ENCODE results near the gene ZNF12.

ZNF12 gene

DNA sequence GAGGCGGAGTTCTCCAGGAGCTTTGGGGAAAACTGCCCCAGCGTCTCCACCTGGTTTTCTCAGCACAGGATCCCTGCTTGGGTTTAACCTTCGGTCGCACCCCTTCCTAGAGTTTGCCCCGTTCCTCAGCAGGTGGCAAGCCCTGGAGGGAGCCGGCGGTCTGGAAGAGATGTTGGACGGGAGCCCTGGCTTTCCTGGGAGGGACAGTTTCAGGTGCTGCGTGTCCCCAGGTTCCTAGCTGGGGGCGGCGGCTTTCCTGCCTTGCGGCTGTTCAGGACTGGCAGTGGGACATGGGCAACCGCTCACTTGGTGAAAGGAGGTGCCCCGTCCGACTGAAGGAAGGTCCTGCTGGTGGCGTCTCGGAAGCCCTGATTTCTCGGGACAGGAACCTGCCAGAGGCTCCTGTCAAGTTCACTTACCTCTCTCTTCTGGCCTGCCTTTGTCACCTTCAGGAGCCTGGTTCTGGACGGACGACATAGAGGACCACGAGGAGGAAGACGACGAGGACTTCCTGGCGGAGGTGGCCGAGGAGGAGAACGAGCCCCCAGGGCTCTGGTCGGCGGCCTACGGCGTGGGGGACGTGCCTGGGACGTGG is 54.8 kb downstream of the ZNF12 start:
- WGBS (ENCODE audit: extremely low coverage, insufficient coverage, low lambda C conversion rate): no CpG with 5 or more reads among the region's 32 CpGs
- no peak overlapping the region for H4K8ac ChIP-seq (ENCODE audit: low read depth, low read length)
- H3K9ac ChIP-seq (ENCODE audit: low read length): no peak overlapping the region
- H3K79me2 ChIP-seq (ENCODE audit: control insufficient read depth, insufficient read depth, low read length): no peaks in the 10 kb centered on the region
- no peak overlapping the region for H3K4me2 ChIP-seq (ENCODE audit: low read length)
- peaks cover 4% of the 10 kb centered on the region for H3K36me3 ChIP-seq (ENCODE audit: control insufficient read depth, insufficient read depth, low read length)
- H3K56ac ChIP-seq (ENCODE audit: low read length): no peak overlapping the region
- no peak overlapping the region for H4K5ac ChIP-seq (ENCODE audit: low read length)
- no peak overlapping the region for H3K27ac ChIP-seq (ENCODE audit: low read depth, low read length)
- H2BK5ac ChIP-seq (ENCODE audit: low read length): no peak overlapping the region
- H3K4me3 ChIP-seq (ENCODE audit: low read length): no peak overlapping the region
- H3K18ac ChIP-seq (ENCODE audit: low read length): no peak overlapping the region
- H3K23ac ChIP-seq (ENCODE audit: low read length): no peak overlapping the region
- no peak overlapping the region for H2BK15ac ChIP-seq (replicated peaks; ENCODE audit: low read depth)
- H3K4ac ChIP-seq (ENCODE audit: low read depth, low read length): no peak overlapping the region
- DNase-seq: no peak
- no peak overlapping the region for H2BK120ac ChIP-seq (ENCODE audit: low read depth, low read length)
- H3K27me3 ChIP-seq (ENCODE audit: insufficient read depth, low read length, poor library complexity): no peaks in the 10 kb centered on the region
- no peaks in the 10 kb centered on the region for H3K4me1 ChIP-seq (ENCODE audit: control insufficient read depth, low read depth, low read length)
- no peaks in the 10 kb centered on the region for H3K79me1 ChIP-seq (ENCODE audit: low read length)
- H2AK5ac ChIP-seq (ENCODE audit: low read length): no peak overlapping the region

DNA sequence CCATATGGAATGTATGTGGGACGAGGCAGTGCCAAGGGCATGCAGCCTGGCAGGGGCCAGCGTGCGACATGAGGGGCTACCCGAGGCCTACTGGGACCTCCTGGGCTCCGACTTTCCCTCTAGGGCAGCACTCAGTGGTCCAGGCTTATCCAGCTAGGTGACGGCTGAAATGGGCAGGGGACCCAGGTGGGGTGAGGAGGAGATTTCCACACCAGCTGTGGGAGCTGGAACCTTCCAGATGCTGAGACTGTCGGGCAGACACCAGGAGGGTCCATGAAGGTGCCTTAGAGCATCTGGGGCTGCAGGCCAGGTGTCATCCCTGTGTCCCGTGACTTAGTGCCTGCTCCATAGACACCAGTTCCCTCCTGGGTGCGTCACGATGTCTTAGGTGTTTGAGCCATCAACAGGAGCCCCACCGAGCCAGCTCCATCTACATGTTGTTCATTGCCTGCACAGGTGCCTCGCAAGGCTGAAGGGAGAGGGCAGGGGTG is 56.2 kb downstream of the ZNF12 start:
- H2BK15ac ChIP-seq (replicated peaks; ENCODE audit: low read depth): no peak overlapping the region
- H3K4ac ChIP-seq (ENCODE audit: low read depth, low read length): no peak overlapping the region
- no peak overlapping the region for H4K8ac ChIP-seq (ENCODE audit: low read depth, low read length)
- H3K4me2 ChIP-seq (ENCODE audit: low read length): no peak overlapping the region
- H3K27me3 ChIP-seq (ENCODE audit: insufficient read depth, low read length, poor library complexity): no peaks in the 10 kb centered on the region
- no peak overlapping the region for H2BK5ac ChIP-seq (ENCODE audit: low read length)
- no peak for DNase-seq
- H3K4me1 ChIP-seq (ENCODE audit: control insufficient read depth, low read depth, low read length): no peaks in the 10 kb centered on the region
- no peak overlapping the region for H4K5ac ChIP-seq (ENCODE audit: low read length)
- no peak overlapping the region for H2AK5ac ChIP-seq (ENCODE audit: low read length)
- no peak overlapping the region for H3K27ac ChIP-seq (ENCODE audit: low read depth, low read length)
- H3K36me3 ChIP-seq (ENCODE audit: control insufficient read depth, insufficient read depth, low read length): peaks cover 4% of the 10 kb centered on the region
- no peaks in the 10 kb centered on the region for H3K79me1 ChIP-seq (ENCODE audit: low read length)
- no peak overlapping the region for H3K18ac ChIP-seq (ENCODE audit: low read length)
- no peak overlapping the region for H3K9ac ChIP-seq (ENCODE audit: low read length)
- H3K23ac ChIP-seq (ENCODE audit: low read length): no peak overlapping the region
- no peaks in the 10 kb centered on the region for H3K79me2 ChIP-seq (ENCODE audit: control insufficient read depth, insufficient read depth, low read length)
- WGBS (ENCODE audit: extremely low coverage, insufficient coverage, low lambda C conversion rate): no CpG with 5 or more reads among the region's 12 CpGs
- no peak overlapping the region for H2BK120ac ChIP-seq (ENCODE audit: low read depth, low read length)
- no peak overlapping the region for H3K4me3 ChIP-seq (ENCODE audit: low read length)
- H3K56ac ChIP-seq (ENCODE audit: low read length): no peak overlapping the region

DNA sequence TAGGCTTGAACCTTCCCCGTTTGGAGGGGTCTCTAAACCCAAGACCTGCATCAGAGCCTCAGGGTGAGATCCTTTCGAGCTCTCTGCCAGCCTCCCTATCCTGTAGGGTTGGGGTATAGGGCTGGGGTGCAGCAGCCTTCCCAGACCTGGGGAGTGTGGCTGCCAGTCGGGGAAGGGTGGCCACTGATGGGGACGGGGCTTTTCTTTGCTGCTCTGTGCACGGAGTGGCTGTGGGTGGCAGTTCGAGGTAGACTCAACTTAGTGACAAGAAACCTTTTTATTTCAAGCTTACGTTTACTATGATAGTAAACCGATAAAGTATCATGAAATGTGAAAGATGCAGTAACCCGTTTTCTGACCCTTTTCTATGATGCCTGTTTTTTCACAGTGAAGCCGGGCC is 56.7 kb downstream of the ZNF12 start:
- Histone ChIP-seq H3K23ac (ENCODE audit: low read length) (no peak overlapping the region), H3K9ac (ENCODE audit: low read length) (no peak overlapping the region), H4K5ac (ENCODE audit: low read length) (no peak overlapping the region), H2AK5ac (ENCODE audit: low read length) (no peak overlapping the region), H2BK5ac (ENCODE audit: low read length) (no peak overlapping the region), H3K36me3 (ENCODE audit: control insufficient read depth, insufficient read depth, low read length) (peaks cover 4% of the 10 kb centered on the region), H2BK120ac (ENCODE audit: low read depth, low read length) (no peak overlapping the region), H3K4ac (ENCODE audit: low read depth, low read length) (no peak overlapping the region), H3K18ac (ENCODE audit: low read length) (no peak overlapping the region), H3K27me3 (ENCODE audit: insufficient read depth, low read length, poor library complexity) (no peaks in the 10 kb centered on the region), H3K27ac (ENCODE audit: low read depth, low read length) (no peak overlapping the region), H3K4me2 (ENCODE audit: low read length) (no peak overlapping the region), H4K8ac (ENCODE audit: low read depth, low read length) (no peak overlapping the region), H3K79me1 (ENCODE audit: low read length) (no peaks in the 10 kb centered on the region), H3K4me3 (ENCODE audit: low read length) (no peak overlapping the region), H3K56ac (ENCODE audit: low read length) (no peak overlapping the region), H3K4me1 (ENCODE audit: control insufficient read depth, low read depth, low read length) (no peaks in the 10 kb centered on the region), H2BK15ac (replicated peaks; ENCODE audit: low read depth) (no peak overlapping the region), H3K79me2 (ENCODE audit: control insufficient read depth, insufficient read depth, low read length) (no peaks in the 10 kb centered on the region)
- DNase-seq: no peak
- WGBS (ENCODE audit: extremely low coverage, insufficient coverage, low lambda C conversion rate): no CpG with 5 or more reads among the region's 10 CpGs

DNA sequence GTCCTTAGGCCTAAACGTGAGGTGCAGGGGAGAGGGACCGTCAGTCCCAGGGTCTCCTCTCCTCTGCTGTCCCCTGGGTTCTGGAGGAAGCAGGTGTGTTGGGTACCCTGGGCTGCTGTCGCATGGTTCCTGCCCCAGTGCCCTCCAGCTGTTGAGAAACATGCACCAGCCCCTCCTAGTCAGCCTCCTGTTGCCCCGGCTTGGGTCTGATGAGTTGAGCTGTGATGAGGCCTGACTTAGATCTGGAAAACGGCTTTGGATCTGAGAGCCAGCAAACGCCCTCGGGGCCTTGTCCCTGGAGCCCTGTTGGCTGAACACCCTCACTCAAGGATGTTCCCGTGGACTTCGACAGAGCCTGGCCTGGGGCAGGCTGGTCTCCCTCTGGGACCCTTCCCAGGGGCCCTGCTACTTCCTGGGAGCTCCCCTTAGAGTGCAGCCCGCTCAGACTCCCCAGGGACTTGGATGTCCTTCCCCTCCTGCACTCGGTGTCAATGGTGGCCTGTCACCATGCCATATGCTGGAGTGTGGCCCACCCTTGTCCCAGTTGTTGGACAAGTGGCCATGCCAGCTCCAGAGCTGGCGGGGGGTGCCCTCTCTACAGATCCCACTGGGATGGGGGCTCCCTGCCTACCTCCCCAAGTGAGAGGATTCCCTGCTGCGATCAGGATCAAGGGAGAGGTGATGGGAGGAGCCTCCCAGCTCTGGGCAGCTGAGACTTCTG is 57.3 kb downstream of the ZNF12 start:
- H2BK5ac ChIP-seq (ENCODE audit: low read length): no peak overlapping the region
- H3K4me2 ChIP-seq (ENCODE audit: low read length): no peak overlapping the region
- no peak overlapping the region for H3K56ac ChIP-seq (ENCODE audit: low read length)
- H3K36me3 ChIP-seq (ENCODE audit: control insufficient read depth, insufficient read depth, low read length): peaks cover 4% of the 10 kb centered on the region
- H3K18ac ChIP-seq (ENCODE audit: low read length): no peak overlapping the region
- H3K27ac ChIP-seq (ENCODE audit: low read depth, low read length): no peak overlapping the region
- DNase-seq: no peak
- H2AK5ac ChIP-seq (ENCODE audit: low read length): no peak overlapping the region
- no peaks in the 10 kb centered on the region for H3K79me1 ChIP-seq (ENCODE audit: low read length)
- H3K9ac ChIP-seq (ENCODE audit: low read length): no peak overlapping the region
- no peaks in the 10 kb centered on the region for H3K4me1 ChIP-seq (ENCODE audit: control insufficient read depth, low read depth, low read length)
- H2BK120ac ChIP-seq (ENCODE audit: low read depth, low read length): no peak overlapping the region
- H3K4ac ChIP-seq (ENCODE audit: low read depth, low read length): no peak overlapping the region
- no peak overlapping the region for H3K23ac ChIP-seq (ENCODE audit: low read length)
- H3K4me3 ChIP-seq (ENCODE audit: low read length): no peak overlapping the region
- no peak overlapping the region for H4K8ac ChIP-seq (ENCODE audit: low read depth, low read length)
- WGBS (ENCODE audit: extremely low coverage, insufficient coverage, low lambda C conversion rate): no CpG with 5 or more reads among the region's 13 CpGs
- no peaks in the 10 kb centered on the region for H3K79me2 ChIP-seq (ENCODE audit: control insufficient read depth, insufficient read depth, low read length)
- no peaks in the 10 kb centered on the region for H3K27me3 ChIP-seq (ENCODE audit: insufficient read depth, low read length, poor library complexity)
- H2BK15ac ChIP-seq (replicated peaks; ENCODE audit: low read depth): no peak overlapping the region
- no peak overlapping the region for H4K5ac ChIP-seq (ENCODE audit: low read length)

DNA sequence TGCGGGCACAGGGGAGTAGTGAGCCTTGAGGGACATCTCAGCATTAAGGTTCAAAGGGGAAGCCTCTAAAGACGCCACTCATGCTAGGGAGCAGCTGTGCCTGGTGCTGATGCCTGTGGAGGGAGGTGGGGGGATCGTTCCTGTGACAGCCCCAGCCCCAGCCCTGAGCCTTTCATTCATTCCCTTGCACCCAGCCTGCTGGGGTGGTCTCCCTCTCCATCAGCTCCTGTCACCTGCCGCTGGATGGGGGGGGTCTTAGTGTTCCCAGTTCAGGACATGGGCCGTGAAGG is 58.0 kb downstream of the ZNF12 start:
- H4K5ac ChIP-seq (ENCODE audit: low read length): no peak overlapping the region
- no peaks in the 10 kb centered on the region for H3K79me1 ChIP-seq (ENCODE audit: low read length)
- H3K56ac ChIP-seq (ENCODE audit: low read length): no peak overlapping the region
- no peak overlapping the region for H3K4me3 ChIP-seq (ENCODE audit: low read length)
- no CpG with 5 or more reads among the region's 5 CpGs for WGBS (ENCODE audit: extremely low coverage, insufficient coverage, low lambda C conversion rate)
- H3K36me3 ChIP-seq (ENCODE audit: control insufficient read depth, insufficient read depth, low read length): peaks cover 4% of the 10 kb centered on the region
- no peak overlapping the region for H2BK120ac ChIP-seq (ENCODE audit: low read depth, low read length)
- H3K18ac ChIP-seq (ENCODE audit: low read length): no peak overlapping the region
- no peak overlapping the region for H2BK15ac ChIP-seq (replicated peaks; ENCODE audit: low read depth)
- H2BK5ac ChIP-seq (ENCODE audit: low read length): no peak overlapping the region
- H3K27ac ChIP-seq (ENCODE audit: low read depth, low read length): no peak overlapping the region
- no peaks in the 10 kb centered on the region for H3K27me3 ChIP-seq (ENCODE audit: insufficient read depth, low read length, poor library complexity)
- no peak overlapping the region for H3K23ac ChIP-seq (ENCODE audit: low read length)
- DNase-seq: no peak
- H4K8ac ChIP-seq (ENCODE audit: low read depth, low read length): no peak overlapping the region
- H2AK5ac ChIP-seq (ENCODE audit: low read length): no peak overlapping the region
- no peaks in the 10 kb centered on the region for H3K79me2 ChIP-seq (ENCODE audit: control insufficient read depth, insufficient read depth, low read length)
- no peak overlapping the region for H3K4me2 ChIP-seq (ENCODE audit: low read length)
- no peaks in the 10 kb centered on the region for H3K4me1 ChIP-seq (ENCODE audit: control insufficient read depth, low read depth, low read length)
- no peak overlapping the region for H3K9ac ChIP-seq (ENCODE audit: low read length)
- H3K4ac ChIP-seq (ENCODE audit: low read depth, low read length): no peak overlapping the region
